NCI-H2107 treated with DMSO at 0.1 percent for 48 hours (cell line): Measurements from ENCODE around the gene ESPN.
"Not testable (repeated sequence)": the region's sequence is repeated elsewhere in the genome, so short reads cannot be mapped to it uniquely, and the experiment has no call there.

ENCODE experiments used
- DNase-seq: peaks from one replicate; lab custom pipeline; 2025; ENCODE audit not compliant: unreplicated experiment; lab: John Stamatoyannopoulos, UW

ESPN gene, protein sequence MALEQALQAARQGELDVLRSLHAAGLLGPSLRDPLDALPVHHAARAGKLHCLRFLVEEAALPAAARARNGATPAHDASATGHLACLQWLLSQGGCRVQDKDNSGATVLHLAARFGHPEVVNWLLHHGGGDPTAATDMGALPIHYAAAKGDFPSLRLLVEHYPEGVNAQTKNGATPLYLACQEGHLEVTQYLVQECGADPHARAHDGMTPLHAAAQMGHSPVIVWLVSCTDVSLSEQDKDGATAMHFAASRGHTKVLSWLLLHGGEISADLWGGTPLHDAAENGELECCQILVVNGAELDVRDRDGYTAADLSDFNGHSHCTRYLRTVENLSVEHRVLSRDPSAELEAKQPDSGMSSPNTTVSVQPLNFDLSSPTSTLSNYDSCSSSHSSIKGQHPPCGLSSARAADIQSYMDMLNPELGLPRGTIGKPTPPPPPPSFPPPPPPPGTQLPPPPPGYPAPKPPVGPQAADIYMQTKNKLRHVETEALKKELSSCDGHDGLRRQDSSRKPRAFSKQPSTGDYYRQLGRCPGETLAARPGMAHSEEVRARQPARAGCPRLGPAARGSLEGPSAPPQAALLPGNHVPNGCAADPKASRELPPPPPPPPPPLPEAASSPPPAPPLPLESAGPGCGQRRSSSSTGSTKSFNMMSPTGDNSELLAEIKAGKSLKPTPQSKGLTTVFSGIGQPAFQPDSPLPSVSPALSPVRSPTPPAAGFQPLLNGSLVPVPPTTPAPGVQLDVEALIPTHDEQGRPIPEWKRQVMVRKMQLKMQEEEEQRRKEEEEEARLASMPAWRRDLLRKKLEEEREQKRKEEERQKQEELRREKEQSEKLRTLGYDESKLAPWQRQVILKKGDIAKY

GRCh38 chr1:6424619-6425593 lies at the start of gene ESPN:
ESPN (plus strand) TSS chr1:6424776; CDS start chr1:6424956, 180 bp downstream.
- DNase-seq: no peak

DNA sequence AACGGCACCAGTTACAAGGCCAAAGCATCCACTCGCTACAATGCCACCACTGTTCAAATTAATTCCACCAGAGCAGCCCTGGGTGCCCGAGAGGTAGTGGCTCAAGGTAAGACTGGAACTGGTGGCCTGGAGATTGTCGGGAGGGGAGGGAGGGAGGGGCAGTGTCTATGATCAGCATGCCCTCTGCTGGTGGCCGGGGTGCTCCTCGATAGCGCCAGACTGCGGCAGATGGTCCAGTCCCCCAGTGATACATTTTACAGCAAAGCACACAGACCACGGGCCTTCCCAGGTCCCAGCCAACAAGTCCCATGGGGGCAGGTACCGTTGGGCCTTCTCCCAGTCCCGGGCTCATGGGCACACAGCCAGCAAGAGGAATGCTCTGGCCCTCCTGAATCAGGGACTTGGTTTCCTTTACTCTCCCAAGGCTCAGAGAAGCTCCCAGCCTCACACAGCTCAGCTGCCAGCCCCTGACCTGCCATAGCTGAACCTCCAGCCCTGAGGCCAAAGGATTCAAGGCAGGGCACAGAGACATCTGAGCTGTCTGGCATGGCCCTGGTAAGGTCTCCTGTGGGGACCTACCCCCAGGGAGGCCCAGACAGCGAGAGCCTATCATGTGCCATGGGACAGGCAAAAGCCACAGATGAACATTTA lies 46.4 kb upstream of the ESPN start:
- DNase-seq: no peak

DNA sequence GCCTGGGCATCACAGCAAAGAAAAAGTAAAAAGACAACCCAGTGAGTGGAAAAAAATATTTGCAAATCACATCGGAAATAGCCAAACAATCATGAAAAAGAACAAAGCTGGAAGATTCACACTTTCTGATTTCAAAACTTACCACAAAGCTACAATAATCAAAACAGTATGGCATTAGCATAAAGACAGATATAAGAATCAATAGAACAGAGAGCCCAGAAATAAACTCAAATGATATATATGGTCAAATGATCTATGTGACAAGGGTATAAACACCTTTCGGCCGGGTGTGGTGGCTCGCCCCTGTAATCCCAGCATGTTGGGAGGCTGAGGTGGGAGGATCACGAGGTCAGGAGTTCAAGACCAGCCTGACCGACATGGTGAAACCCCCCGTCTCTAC lies 44.5 kb upstream of the ESPN start:
- DNase-seq: no peak

- DNase-seq: no peak
Observed at GRCh38 chr1:6384135-6384534, 40.4 kb upstream of the ESPN start.

GRCh38 chr1:6384962-6385361 lies 39.6 kb upstream of the ESPN start:
- no peak for DNase-seq

DNA sequence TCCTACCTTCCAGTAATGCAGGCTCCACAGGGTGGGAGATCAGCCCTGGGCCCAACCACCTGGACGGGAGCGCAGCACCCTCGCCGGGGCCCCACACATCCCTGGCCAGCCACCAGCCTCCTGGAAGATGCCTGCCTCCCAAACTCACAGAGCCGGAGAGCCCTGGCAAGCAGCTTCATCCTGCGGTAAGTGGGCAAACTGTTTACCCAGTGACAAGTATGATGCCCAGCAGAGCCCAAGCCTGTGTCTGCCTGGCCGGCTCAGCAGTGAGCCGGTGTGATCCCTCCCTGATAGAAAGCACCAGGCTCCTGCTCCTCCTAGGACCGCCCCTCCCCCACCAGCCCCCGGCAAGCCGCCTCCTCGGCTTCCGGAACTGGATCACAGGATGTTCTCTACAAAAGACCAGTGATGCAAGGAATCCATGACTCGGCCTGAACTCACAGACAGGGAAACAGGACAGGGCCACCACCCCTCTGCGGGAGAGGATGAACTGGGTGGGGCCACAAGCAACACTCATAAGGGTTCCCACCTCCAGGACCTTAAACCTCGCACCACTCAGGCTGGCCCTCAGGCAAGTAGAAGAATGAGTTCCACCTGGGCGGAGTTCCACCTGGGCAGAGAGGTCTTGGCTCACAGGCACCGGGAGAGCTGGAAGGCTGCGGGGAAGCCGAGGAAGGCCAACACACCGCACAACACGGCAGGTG lies 38.9 kb upstream of the ESPN start:
- no peak for DNase-seq

DNA sequence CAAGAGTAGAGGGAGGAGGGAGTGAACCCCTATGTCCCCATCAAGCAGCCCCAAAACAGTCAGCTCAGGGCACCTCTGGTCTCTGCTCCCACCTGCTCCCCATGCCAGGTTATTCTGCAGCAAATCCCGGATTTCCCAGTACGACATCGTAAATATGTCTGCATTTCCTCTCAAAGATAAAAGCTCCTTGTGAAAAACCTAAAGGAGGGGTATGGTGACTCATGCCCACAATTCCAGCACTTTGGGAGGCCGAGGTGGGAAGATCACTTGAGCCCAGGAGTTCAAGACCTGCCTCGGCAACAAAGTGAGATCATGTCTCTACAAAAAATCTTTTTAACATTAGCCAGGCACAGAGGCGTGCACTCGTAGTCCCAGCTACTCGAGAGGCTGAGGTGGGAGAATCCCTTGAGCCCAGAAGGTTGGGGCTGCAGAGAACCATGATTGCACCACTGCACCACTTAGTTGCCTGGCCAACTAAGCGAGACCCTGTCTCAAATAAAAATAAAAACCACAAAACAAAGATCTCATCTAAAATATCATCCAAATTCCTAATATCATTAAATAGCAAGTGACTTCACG lies 38.1 kb upstream of the ESPN start:
- DNase-seq: no peak

DNA sequence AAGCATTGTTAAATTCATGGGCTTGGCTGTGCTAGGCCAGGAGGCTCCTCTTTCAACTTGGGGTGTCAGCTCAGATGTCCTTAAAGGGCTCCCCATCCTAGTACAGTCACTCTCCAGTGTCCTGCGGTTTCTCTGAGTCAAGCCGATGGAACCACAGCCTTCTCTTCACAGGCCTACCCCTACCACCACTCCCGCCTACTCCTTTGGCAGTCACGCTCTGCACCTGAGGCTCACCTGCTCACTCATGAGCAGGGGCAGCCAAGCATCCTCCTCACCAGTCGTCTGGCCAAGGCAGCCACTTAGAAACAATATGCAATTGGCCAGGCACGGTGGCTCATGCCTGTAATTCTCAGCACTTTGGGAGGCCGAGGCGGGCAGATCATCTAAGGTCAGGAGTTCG lies 34.6 kb upstream of the ESPN start:
- DNase-seq: no peak

DNA sequence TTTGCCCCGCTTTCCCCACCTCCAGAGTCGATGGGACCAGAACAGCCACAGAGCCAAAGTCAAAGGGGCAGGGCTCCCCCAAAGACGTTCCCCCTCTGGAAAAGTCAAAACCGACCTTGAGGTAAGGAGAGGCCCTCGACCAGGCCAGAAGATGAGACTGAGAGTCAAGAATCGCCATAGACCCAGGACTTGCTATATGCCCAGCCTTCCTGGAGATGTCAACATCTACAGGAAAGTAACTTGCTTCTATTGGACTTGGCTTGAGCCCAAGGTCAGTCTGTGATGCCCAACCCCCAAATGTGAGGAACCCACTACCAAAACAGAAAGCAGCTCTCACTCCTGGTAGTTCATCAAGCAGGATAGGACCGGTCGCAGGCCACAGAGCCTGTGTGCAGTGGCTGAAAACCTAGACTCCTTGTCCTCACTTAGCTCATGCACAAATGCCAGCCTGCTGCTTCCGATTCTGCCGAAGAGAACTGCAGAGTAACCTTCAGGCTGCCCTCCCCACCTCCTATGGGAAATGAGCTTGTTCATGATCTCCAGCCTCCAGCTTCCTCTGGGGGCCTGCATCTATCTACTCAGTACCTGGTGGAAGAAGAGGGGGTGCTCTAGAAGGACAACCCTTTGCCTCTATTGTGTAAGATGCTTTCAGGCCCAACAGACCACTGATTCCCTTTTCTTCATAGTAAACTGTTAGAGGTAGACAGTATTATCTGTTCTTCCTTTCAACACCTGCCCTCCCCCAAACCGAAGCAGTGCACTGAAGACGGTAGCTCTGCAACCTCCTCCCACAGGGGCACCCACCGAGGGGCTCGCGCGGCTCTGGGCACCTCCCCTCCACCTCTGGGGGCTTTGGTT lies 32.4 kb upstream of the ESPN start:
- no peak for DNase-seq

GRCh38 chr1:6392809-6393399 lies 31.7 kb upstream of the ESPN start:
- no peak for DNase-seq

- peak; percentile 39 for DNase-seq
Observed at GRCh38 chr1:6393400-6394187, 31.0 kb upstream of the ESPN start, which contains the start of gene ACOT7. ACOT7 (minus strand) TSS chr1:6393767; CDS start chr1:6393399, 368 bp downstream.

DNA sequence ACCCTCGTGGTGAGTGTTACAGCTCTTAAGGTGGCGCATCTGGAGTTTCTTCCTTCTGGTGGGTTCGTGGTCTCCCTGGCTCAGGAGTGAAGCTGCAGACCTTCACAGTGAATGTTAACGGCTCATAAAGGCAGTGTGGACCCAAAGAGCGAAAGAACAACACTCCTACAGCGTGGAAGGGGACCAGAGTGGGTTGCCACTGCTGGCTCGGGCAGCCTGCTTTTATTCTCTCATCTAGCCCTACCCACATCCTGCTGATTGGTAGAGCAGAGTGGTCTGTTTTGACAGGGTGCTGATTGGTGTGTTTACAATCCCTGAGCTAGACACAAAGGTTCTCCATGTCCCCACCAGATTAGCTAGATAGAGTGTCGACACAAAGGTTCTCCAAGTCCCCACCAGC lies 29.4 kb upstream of the ESPN start:
- not testable (repeated sequence) for DNase-seq

GRCh38 chr1:6395781-6396244 lies 28.8 kb upstream of the ESPN start:
- not testable (repeated sequence) for DNase-seq

DNA sequence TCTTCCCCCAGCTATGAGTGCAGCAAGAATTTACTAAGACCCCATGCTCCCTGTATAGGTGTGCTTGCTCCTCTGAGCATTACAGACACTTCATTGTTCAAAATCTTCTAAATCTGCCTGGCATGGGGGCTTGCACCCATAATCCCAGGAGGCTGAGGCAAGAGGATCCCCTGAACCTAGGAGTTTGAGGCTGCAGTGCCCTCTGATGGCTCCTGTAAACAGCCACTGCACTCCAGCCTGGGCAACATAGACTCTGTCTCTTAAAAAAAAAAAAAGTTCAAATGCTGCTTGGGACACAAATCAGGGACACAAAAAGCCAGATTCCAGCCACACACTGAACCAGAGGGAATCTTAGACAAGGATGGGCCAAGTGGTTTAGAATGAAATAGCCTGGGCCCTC lies 27.6 kb upstream of the ESPN start:
- DNase-seq: no peak

DNA sequence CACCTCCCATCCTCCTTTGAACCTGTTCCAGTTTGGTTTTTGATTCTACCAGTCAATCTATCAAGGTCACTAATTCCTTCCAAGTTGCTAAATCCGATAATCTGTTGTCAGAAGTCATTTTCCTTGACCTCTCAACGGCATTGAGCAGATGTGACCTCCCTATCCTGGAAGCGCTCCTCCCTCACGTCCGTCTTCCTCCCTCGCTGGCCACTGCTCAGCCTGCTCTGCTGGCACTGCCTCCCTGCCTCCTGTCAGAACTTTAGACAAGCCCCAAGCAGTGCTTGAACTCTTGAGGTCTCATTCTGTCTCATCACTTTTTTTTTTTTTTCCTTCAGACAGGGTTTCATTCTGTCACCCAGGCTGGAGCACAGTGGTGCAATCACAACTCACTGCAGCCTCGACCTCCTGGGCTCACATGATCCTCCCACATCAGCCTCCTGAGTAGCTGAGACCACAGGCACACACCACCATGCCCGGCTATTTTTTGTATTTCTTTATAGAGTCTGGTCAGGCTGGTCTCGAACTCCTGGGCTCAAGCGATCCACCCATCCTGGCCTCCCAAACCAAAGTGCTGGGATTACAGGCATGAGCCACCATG lies 26.6 kb upstream of the ESPN start:
- DNase-seq: no peak

- no peak for DNase-seq
Observed at GRCh38 chr1:6399294-6399693, 25.3 kb upstream of the ESPN start.

DNA sequence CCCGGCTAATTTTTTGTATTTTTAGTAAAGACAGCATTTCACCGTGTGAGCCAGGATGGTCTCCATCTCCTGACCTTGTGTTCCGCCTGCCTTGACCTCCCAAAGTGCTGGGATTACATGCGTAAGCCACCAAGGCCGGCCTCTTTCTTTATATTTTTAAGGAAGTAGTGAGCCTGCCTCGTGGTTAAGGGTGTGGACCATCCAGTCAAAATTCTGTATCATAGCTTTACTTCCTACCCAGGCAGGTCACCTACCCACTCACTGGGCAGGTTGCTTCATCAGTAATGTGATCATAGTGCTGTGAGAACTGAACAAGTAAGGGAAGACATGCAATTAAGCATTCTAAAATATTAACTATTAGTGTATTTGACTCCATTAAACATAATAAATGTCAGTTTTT lies 22.9 kb upstream of the ESPN start:
- no peak for DNase-seq
